GM12878 (cell line): ENCODE data around the gene N4BP2. TPM values are rescaled to one million over a fixed set of nuclear protein-coding genes. Genes with fewer than 3 reads are reported as not detected.
"Not testable (repeated sequence)": the region's sequence is repeated elsewhere in the genome, so short reads cannot be mapped to it uniquely, and the experiment has no call there.

Experiments
- ATAC-seq: fragments of 200-7000 bp; cut with Tn5 transposase; 3 replicates; pipeline ENCODE4 v1.9.1; 2020; ENCODE audit warnings: mild to moderate bottlenecking, moderate library complexity
- BruUV-seq: library from RNA; stranded (reverse); fragments of 400-500 nt; replicated peaks from 2 replicates; lab custom pipeline; 2021; lab: Mats Ljungman, UMichigan
- CTCF ChIA-PET: fragments of 300-600 bp; sonication (Branson Sonifier 250); formaldehyde crosslinking; extraction: SDS; loops from one replicate; lab custom pipeline; 2021; ENCODE audit warnings: inconsistent platforms; lab: Yijun Ruan, JAX
- POLR2A ChIA-PET: fragments of 350-600 bp; formaldehyde crosslinking; extraction: SDS; loops from one replicate; lab custom pipeline; 2021; ENCODE audit warnings: inconsistent platforms; lab: Charles Lee
- RAD21 ChIA-PET: fragments of 300-600 bp; sonication (Branson Sonifier 250); formaldehyde crosslinking; loops from one replicate; lab custom pipeline; 2023; ENCODE audit warnings: antibody characterized with exemption; ENCODE audit not compliant: unreplicated experiment; lab: Charles Lee
- SMC1A ChIA-PET: fragments of 300-600 bp; sonication (Branson Sonifier 250); formaldehyde crosslinking; loops from one replicate; lab custom pipeline; 2023; ENCODE audit not compliant: unreplicated experiment, uncharacterized antibody; lab: Charles Lee
- DNase-seq: peaks from one replicate; pipeline ENCODE4 v3.0.0-alpha.2; 2011; ENCODE audit warnings: low read depth, low spot score
- FAIRE-seq: peaks from 3 replicates; lab custom pipeline; 2011; peaks lifted over from hg19 to GRCh38; lab: Jason Lieb, UNC
- H2AFZ ChIP-seq: 2 replicates; pipeline ENCODE4 v1.6.0; 2011; ENCODE audit warnings: low read depth, low read length, control low read depth; ENCODE audit not compliant: control insufficient read depth
- H3K27ac ChIP-seq: 2 replicates; pipeline ENCODE4 v1.5.1; 2011; ENCODE audit warnings: control low read depth; ENCODE audit not compliant: control insufficient read depth, insufficient read depth
- H3K27me3 ChIP-seq, 2 experiments: replicated peaks in 1 of 2; 2 replicates each; pipeline versions ENCODE4 v1.6.0 to v1.6.1; 2011; ENCODE audit warnings: low read length in 1 of 2; ENCODE audit not compliant: control insufficient read depth in 2 of 2, insufficient read depth in 2 of 2
- H3K36me3 ChIP-seq, 2 experiments: 2 replicates each; pipeline ENCODE4 v1.5.1; 2011; ENCODE audit warnings: low read length in 1 of 2; ENCODE audit not compliant: control insufficient read depth in 2 of 2, insufficient read depth in 2 of 2
- H3K4me1 ChIP-seq: 2 replicates; pipeline ENCODE4 v1.6.1; 2011; ENCODE audit warnings: mild to moderate bottlenecking, low read length, moderate library complexity, mixed read lengths; ENCODE audit not compliant: control insufficient read depth, insufficient read depth
- H3K4me2 ChIP-seq: 2 replicates; pipeline ENCODE4 v1.6.0; 2011; ENCODE audit warnings: control low read depth; ENCODE audit not compliant: control insufficient read depth, insufficient read depth
- H3K4me3 ChIP-seq: fragments of 200-600 bp; sonication (generic); 2 replicates; pipeline ENCODE4 v1.5.1; 2016
- H3K79me2 ChIP-seq: 2 replicates; pipeline ENCODE4 v1.6.0; 2011; ENCODE audit warnings: low read length; ENCODE audit not compliant: control insufficient read depth, insufficient read depth
- H3K9ac ChIP-seq: 2 replicates; pipeline ENCODE4 v1.8.0; 2011; ENCODE audit warnings: low read length, control low read depth, mixed read lengths; ENCODE audit not compliant: control insufficient read depth, insufficient read depth
- H3K9me3 ChIP-seq: replicated peaks from 3 replicates; pipeline ENCODE4 v1.5.1; 2011; ENCODE audit warnings: mild to moderate bottlenecking, low read length; ENCODE audit not compliant: control insufficient read depth, insufficient read depth
- H4K20me1 ChIP-seq: 2 replicates; pipeline ENCODE4 v1.6.0; 2011; ENCODE audit not compliant: control insufficient read depth, insufficient read depth
- BCLAF1 ChIP-seq: fragments of 450-650 bp; IDR thresholded peaks from 2 replicates; pipeline ENCODE4 v1.6.1; 2017; ENCODE audit warnings: antibody characterized with exemption, mild to moderate bottlenecking, moderate library complexity
- WGBS: methylation state at CpG from one replicate; pipeline ENCODE4 v1.1.6; 2016; ENCODE audit warnings: low lambda C conversion rate; ENCODE audit not compliant: insufficient replicate concordance, insufficient coverage; ENCODE audit errors: missing lambda C conversion rate; 5-methylcytosine and 5-hydroxymethylcytosine counted together
- in situ Hi-C: fragments of 300-500 bp; cut with MboI; formaldehyde crosslinking; loops from 9 replicates; pipeline ENCODE4 v1.14.3; 2018; ENCODE audit warnings: mixed read lengths
- intact Hi-C: fragments of 100-400 bp; cut with micrococcal nuclease; formaldehyde crosslinking; loops from one replicate; pipeline ENCODE4 v1.14.2; 2022; ENCODE audit not compliant: unreplicated experiment
- polyA plus RNA-seq, 11 experiments: library from polyadenylated mRNA; depleted of rRNA in 4 of 11; unstranded in 6 of 11; stranded (reverse) in 5 of 11; fragments of >200 nt; fragmentation: Nextera tagmentation in 4 of 11; fragmentation: Illumina TruSeq in 1 of 11; extraction: Ambion mirVana in 4 of 11; extraction: Trizol in 1 of 11; gene quantifications; 1 replicate in 1 of 11; 2 replicates in 10 of 11; pipeline versions ENCODE4 v1.2.1 to v1.2.3, GENCODE V29; 2011 to 2016; ENCODE audit warnings: inconsistent platforms in 2 of 11, missing spikeins in 2 of 11, low read depth in 1 of 11
- total RNA-seq, 4 experiments: library from RNA; depleted of rRNA in 3 of 4; stranded (reverse); fragments of >200 nt in 3 of 4; fragmentation: Illumina TruSeq in 1 of 4; extraction: Trizol in 1 of 4; gene quantifications; 2 replicates each; pipeline versions ENCODE4 v1.2.1 to v1.2.3, GENCODE V29; 2013 to 2021

N4BP2 gene
- total and polyA plus RNA-seq, 10 of the 15 experiments (the other 5 are each of a cell fraction or from before 2014, with no cell fraction given): 2.3 to 18.7 (median 10.0) TPM

GRCh38 chr4:40020221-40020620 lies 36.4 kb upstream of the N4BP2 start (continued):
- TF ChIP-seq BCLAF1: no peak

DNA sequence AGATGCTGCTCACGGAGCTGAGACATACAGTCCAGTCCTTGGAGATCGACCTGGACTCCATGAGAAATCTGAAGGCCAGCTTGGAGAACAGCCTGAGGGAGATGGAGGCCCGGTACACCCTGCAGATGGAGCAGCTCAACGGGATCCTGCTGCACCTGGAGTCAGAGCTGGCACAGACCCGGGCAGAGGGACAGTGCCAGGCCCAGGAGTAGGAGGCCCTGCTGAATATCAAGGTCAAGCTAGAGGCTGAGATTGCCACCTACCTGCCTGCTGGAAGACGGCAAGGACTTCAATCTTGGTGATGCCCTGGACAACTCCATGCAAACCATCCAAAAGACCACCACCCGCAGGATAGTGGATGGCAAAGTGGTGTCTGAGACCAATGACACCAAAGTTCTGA lies 35.5 kb upstream of the N4BP2 start:
- H3K9me3 ChIP-seq, H3K27ac ChIP-seq, BruUV-seq, H3K4me2 ChIP-seq, H4K20me1 ChIP-seq, intact Hi-C loops, ATAC-seq, FAIRE-seq, H3K27me3 ChIP-seq, H3K9ac ChIP-seq, POLR2A ChIA-PET, H2AFZ ChIP-seq, H3K36me3 ChIP-seq, H3K79me2 ChIP-seq, H3K4me1 ChIP-seq, DNase-seq, H3K4me3 ChIP-seq, in situ Hi-C loops: not testable (repeated sequence)
- RAD21 ChIA-PET: interaction anchor here (0.5 kb wide), 1 partner anchor 297 kb away, joined by 3 read pairs; no protein-coding TSS in a partner anchor
- 37% methylated on average over 7 of the region's 7 CpGs for WGBS
- SMC1A ChIA-PET: interaction anchor here (1.0 to 1.4 kb wide), 2 partner anchors 10 to 98 kb away, joined by 3 to 4 read pairs; no protein-coding TSS in a partner anchor
- CTCF ChIA-PET: interaction anchor here (1.3 kb wide), 1 partner anchor 29 kb away, joined by 3 read pairs; no protein-coding TSS in a partner anchor

- CTCF ChIA-PET, H3K9me3 ChIP-seq, H3K4me3 ChIP-seq, H3K79me2 ChIP-seq, DNase-seq, ATAC-seq, BruUV-seq, H3K9ac ChIP-seq, SMC1A ChIA-PET, H3K4me1 ChIP-seq, H2AFZ ChIP-seq, FAIRE-seq, H3K4me2 ChIP-seq, in situ Hi-C loops, H3K27ac ChIP-seq, H4K20me1 ChIP-seq, H3K27me3 ChIP-seq, H3K36me3 ChIP-seq, RAD21 ChIA-PET, intact Hi-C loops: not testable (repeated sequence)
- WGBS: 42% methylated on average over 2 of the region's 7 CpGs
- POLR2A ChIA-PET: interaction anchor here (0.5 to 0.6 kb wide), 2 partner anchors 12 to 16 kb away, joined by 4 to 7 read pairs; no protein-coding TSS in a partner anchor
Observed at GRCh38 chr4:40024049-40024448, 32.6 kb upstream of the N4BP2 start.
